IPS DF 4.7 (cell line): Measurements from ENCODE around the gene CDCP2.
"Not testable (repeated sequence)": the region's sequence is repeated elsewhere in the genome, so short reads cannot be mapped to it uniquely, and the experiment has no call there.

Source experiments
- DNase-seq: peaks from one replicate; pipeline ENCODE4 v3.0.0-alpha.2; 2013; ENCODE audit warnings: low spot score; ENCODE audit errors: extremely low read depth

Gene CDCP2

GRCh38 chr1:54117815-54118563, 34.8 kb downstream of the CDCP2 start:
- no peak for DNase-seq

- no peak for DNase-seq
Observed at GRCh38 chr1:54115520-54115919, 37.3 kb downstream of the CDCP2 start.

- DNase-seq: no peak
Observed at GRCh38 chr1:54114955-54115354, 37.8 kb downstream of the CDCP2 start.

DNA sequence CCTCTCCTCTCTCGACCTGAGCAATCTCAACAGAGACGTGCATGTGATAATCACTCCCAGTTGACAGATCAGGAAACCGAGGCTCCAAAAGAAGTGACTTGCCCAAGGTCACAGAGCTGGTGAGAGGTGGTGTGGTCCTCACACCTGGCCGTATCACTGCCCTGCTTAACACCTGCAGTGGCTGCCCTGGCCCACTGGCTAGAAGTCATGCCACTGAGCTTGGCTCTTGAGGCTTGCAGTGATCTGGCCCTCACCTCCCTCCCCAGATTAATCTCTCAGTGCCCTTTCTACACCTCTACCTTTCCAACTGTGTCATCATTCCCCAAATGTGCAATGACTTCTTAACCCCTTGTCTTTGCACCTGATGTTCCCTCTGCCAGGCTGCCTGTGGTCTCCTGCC, 38.8 kb downstream of the CDCP2 start:
- DNase-seq: no peak

GRCh38 chr1:54112705-54113368, 40.0 kb downstream of the CDCP2 start:
- DNase-seq: no peak

GRCh38 chr1:54112027-54112426, 40.8 kb downstream of the CDCP2 start:
- DNase-seq: no peak

DNA sequence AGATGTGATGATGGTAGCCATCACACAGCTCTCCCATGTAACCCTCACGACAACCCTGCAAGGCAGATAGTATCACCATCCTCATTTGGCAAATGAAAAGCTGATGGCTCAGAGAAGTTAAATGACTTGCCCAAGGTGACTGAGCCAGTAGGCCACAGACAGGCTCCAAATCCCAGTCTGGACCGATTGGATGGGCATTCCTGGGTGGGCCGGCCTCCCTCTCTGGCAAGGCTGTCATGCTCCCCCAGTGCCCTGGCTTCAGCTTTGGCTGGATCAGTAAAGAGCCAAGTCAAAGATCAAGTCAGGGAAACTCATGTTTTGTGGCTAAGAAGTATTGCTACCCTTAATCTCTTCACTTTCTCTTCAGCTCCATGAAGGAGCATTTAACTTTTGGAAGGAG, 41.2 kb downstream of the CDCP2 start:
- no peak for DNase-seq

- no peak for DNase-seq
Observed at GRCh38 chr1:54110996-54111395, 41.8 kb downstream of the CDCP2 start.

GRCh38 chr1:54109129-54110090, 43.4 kb downstream of the CDCP2 start:
- no peak for DNase-seq

GRCh38 chr1:54108156-54108555, 44.6 kb downstream of the CDCP2 start:
- no peak for DNase-seq

- DNase-seq: no peak
Observed at GRCh38 chr1:54107131-54107530, 45.7 kb downstream of the CDCP2 start.

DNA sequence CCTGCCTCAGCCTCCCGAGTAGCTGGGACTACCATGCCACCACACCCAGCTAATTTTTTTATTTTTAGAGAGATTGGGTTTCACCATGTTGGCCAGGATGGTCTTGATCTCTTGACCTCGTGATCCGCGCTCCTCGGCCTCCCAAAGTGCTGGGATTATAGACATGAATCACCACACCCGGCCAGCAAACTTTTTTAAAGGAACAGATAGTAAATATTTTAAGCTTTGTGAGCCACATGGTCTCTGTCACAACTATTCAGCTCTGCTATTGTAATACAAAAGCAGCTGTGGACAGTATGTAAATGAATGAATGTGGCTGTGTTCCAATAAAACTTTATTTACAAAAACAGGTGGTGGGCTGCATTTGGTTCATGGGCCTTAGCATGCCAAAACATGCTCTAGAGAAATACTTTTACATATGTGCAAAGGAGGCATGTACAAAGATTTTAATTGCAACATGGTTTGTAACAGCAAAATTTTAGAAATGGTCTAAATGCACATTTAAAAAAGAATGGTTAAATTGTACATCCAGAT, 47.0 kb downstream of the CDCP2 start:
- no peak for DNase-seq

GRCh38 chr1:54105080-54105479, 47.7 kb downstream of the CDCP2 start:
- no peak for DNase-seq

DNA sequence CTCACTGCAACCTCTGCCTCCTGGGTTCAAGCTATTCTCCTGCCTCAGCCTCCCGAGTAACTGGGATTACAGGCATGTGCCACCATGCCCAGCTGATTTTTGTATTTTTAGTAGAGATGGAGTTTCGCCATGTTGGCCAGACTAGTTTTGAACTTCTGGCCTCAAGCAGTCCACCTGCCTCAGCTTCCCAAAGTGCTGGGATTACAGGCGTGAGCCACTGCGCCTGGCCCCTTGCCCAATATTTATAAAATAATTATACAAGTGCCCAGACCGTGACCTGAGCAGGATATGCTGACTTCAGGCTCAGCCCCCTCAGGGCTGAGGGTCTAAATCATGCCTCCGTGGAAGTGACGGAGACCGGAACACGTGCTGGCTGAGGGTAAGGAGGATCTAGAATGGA, 48.2 kb downstream of the CDCP2 start:
- not testable (repeated sequence) for DNase-seq

GRCh38 chr1:54103414-54103813, 49.4 kb downstream of the CDCP2 start:
- no peak for DNase-seq

DNA sequence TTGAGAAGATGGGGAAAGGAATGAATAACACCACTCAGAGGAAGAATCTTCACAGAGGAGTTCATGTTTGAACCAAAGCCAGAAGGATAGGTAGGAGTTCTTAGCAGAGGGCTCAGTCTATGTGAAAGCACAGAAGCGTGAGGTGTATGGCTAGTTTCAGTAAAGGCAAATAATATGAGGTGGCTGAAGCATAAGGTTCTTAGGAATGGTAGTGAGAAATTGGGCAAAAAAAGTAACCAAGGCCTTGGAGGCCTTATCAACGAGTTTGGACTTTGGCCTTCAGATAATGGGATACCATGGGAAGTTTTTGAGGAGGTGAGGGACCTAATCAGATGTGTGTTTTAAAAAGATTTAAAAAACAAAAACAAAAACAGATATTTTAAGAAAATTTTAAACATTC, 52.3 kb downstream of the CDCP2 start:
- no peak for DNase-seq

- DNase-seq: no peak
Observed at GRCh38 chr1:54099061-54099610, 53.7 kb downstream of the CDCP2 start.

GRCh38 chr1:54096877-54097240, 55.9 kb downstream of the CDCP2 start:
- no peak for DNase-seq

DNA sequence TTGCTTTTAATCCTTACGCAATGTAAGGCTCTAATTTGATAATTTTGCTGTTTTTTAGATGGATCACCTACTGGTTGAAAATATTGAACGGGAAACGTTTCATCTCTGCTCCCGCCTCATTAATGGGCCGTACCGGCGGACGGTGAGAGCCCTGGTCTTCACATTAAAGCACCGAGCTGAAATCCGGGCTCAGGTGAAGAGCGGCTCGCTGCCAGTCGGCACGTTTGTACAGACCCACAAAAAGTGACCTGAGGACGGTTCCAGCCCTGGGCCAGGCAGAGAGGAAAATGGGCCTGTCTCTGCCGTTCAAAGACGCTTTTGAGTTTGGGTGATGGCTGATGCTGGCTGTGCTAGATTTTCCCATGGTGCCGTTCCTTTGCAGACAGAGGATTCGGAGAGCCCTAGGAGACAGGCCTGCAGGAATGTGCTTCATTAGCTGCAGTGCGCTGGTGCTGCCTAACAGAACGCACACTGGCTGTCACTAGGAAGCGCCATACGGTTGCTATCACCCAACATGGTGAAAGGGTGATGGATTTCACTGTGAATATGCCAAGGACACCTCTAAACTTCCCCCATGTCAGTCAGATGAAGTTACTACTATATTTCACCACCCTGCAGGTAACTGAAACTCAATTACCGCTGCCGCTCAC, 56.4 kb downstream of the CDCP2 start:
- DNase-seq: no peak

GRCh38 chr1:54095546-54096226, 57.1 kb downstream of the CDCP2 start:
- DNase-seq: no peak
